GM19324 (cell line): ENCODE measurements around the gene THSD8.

Source experiments
- ATAC-seq: cut with Tn5 transposase; IDR thresholded peaks from one replicate; pipeline ENCODE4 v1.9.1; 2021; ENCODE audit warnings: mild to moderate bottlenecking, moderate library complexity; ENCODE audit not compliant: unreplicated experiment, low FRiP score

The THSD8 gene

GRCh38 chr19:12801466-12802266 is at the start of gene THSD8, which contains the start of gene PRDX2:
Gene THSD8 (plus strand): TSS chr19:12802069. CDS start chr19:12802072, 3 bp downstream.
Gene PRDX2 (minus strand): TSS chr19:12801800. CDS start chr19:12801261, 539 bp downstream.
- ATAC-seq, result peak; percentile 42

- ATAC-seq, result no peak
Observed at GRCh38 chr19:12754465-12755196, 47.2 kb upstream of the THSD8 start.

GRCh38 chr19:12756150-12756883 is 45.6 kb upstream of the THSD8 start:
- ATAC-seq, result no peak

- ATAC-seq, result no peak
Observed at GRCh38 chr19:12757544-12758274, 44.2 kb upstream of the THSD8 start.

- no peak for ATAC-seq
Observed at GRCh38 chr19:12759686-12760085, 42.2 kb upstream of the THSD8 start.

- ATAC-seq, result no peak
Observed at GRCh38 chr19:12763100-12763499, 38.8 kb upstream of the THSD8 start.

- ATAC-seq, result no peak
Observed at GRCh38 chr19:12764698-12765097, 37.2 kb upstream of the THSD8 start.

- ATAC-seq, result no peak
Observed at GRCh38 chr19:12766051-12766521, 35.8 kb upstream of the THSD8 start.

- no peak for ATAC-seq
Observed at GRCh38 chr19:12767150-12767549, 34.7 kb upstream of the THSD8 start.

- ATAC-seq, result no peak
Observed at GRCh38 chr19:12767666-12768065, 34.2 kb upstream of the THSD8 start.

- ATAC-seq, result no peak
Observed at GRCh38 chr19:12769689-12770088, 32.2 kb upstream of the THSD8 start.

- no peak for ATAC-seq
Observed at GRCh38 chr19:12770922-12771321, 30.9 kb upstream of the THSD8 start.

GRCh38 chr19:12772323-12772722 is 29.5 kb upstream of the THSD8 start:
- no peak for ATAC-seq

- ATAC-seq, result no peak
Observed at GRCh38 chr19:12773571-12773970, 28.3 kb upstream of the THSD8 start.

GRCh38 chr19:12774588-12775555 is 27.0 kb upstream of the THSD8 start, which contains the start of gene HOOK2:
Gene HOOK2 (minus strand): TSS chr19:12775552. CDS start chr19:12775449, 103 bp downstream.
- no peak for ATAC-seq

- peak; percentile 32 for ATAC-seq
Observed at GRCh38 chr19:12777217-12778016, 24.5 kb upstream of the THSD8 start.

- ATAC-seq, result no peak
Observed at GRCh38 chr19:12778017-12778904, 23.6 kb upstream of the THSD8 start.
